Skeletal muscle cell (primary cell): ENCODE results near the gene NUDT22.

Experiments
- DNase-seq: peaks from one replicate; pipeline ENCODE4 v3.0.0-alpha.2; 2010; ENCODE audit warnings: low read depth
- H3K4me3 ChIP-seq: 2 replicates; pipeline ENCODE4 v1.5.1; 2011; ENCODE audit warnings: low read depth, mild to moderate bottlenecking, control low read depth, low read length, moderate library complexity

The NUDT22 gene

GRCh38 chr11:64250415-64251015, 24.4 kb downstream of the NUDT22 start:
- no peak for DNase-seq
- H3K4me3 ChIP-seq: peak overlapping the region; percentile 76

- H3K4me3 ChIP-seq: peak within 1 kb of the TSS; percentile 76
- no peak for DNase-seq
Observed at GRCh38 chr11:64251016-64251752, 25.1 kb downstream of the NUDT22 start, which contains the start of gene PLCB3. Gene PLCB3 (plus strand): TSS chr11:64251530. CDS start chr11:64251650, 120 bp downstream.

- H3K4me3 ChIP-seq: peak overlapping the region; percentile 76
- no peak for DNase-seq
Observed at GRCh38 chr11:64251753-64252002, 25.6 kb downstream of the NUDT22 start.

- DNase-seq: no peak
Observed at GRCh38 chr11:64252003-64252872, 26.2 kb downstream of the NUDT22 start.

GRCh38 chr11:64253043-64253442, 27.0 kb downstream of the NUDT22 start:
- peak overlapping the region; percentile 76 for H3K4me3 ChIP-seq
- DNase-seq: no peak

More at GRCh38 chr11:64252003-64252872, 26.2 kb downstream of the NUDT22 start:
- H3K4me3 ChIP-seq: peak overlapping the region; percentile 76

- H3K4me3 ChIP-seq: no peak overlapping the region
- no peak for DNase-seq
Observed at GRCh38 chr11:64253481-64253880, 27.4 kb downstream of the NUDT22 start.

DNA sequence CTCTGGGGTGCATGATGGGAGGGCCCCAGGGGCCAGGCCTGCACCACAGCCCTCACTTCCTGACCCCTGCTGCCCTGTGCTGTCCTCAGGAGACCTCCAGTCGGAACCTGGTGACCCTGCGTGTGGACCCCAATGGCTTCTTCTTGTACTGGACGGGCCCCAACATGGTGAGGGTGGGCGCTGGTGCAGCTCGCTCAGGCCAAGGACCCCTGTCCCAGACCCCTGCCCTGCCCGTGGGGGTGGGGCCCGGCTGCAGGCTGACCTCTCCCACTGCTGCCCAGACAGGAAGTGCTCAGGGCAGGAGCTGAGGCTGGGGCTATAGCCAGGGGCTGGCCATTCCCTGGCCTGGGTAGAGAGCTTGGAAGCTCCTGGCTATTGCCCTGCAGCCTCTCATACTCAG, 28.3 kb downstream of the NUDT22 start:
- DNase-seq: no peak
- H3K4me3 ChIP-seq: no peak overlapping the region

- no peak for DNase-seq
- H3K4me3 ChIP-seq: no peak overlapping the region
Observed at GRCh38 chr11:64255135-64256128, 29.4 kb downstream of the NUDT22 start.

- no peak for DNase-seq
- no peak overlapping the region for H3K4me3 ChIP-seq
Observed at GRCh38 chr11:64256300-64256699, 30.2 kb downstream of the NUDT22 start.

DNA sequence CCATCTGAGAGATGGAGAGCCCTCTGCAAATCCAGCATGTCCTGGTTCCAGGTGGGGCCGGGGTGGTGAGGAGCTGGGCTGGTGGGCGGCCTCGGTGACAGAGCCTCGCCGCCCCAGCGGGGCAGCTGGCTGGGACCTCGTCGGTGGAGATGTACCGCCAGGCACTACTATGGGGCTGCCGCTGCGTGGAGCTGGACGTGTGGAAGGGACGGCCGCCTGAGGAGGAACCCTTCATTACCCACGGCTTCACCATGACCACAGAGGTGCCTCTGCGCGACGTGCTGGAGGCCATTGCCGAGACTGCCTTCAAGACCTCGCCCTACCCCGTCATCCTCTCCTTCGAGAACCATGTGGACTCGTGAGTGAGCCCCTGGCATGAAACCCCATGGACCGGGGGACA, 32.3 kb downstream of the NUDT22 start:
- DNase-seq: no peak
- no peak overlapping the region for H3K4me3 ChIP-seq

- DNase-seq: no peak
Observed at GRCh38 chr11:64258946-64259532, 33.0 kb downstream of the NUDT22 start.

DNA sequence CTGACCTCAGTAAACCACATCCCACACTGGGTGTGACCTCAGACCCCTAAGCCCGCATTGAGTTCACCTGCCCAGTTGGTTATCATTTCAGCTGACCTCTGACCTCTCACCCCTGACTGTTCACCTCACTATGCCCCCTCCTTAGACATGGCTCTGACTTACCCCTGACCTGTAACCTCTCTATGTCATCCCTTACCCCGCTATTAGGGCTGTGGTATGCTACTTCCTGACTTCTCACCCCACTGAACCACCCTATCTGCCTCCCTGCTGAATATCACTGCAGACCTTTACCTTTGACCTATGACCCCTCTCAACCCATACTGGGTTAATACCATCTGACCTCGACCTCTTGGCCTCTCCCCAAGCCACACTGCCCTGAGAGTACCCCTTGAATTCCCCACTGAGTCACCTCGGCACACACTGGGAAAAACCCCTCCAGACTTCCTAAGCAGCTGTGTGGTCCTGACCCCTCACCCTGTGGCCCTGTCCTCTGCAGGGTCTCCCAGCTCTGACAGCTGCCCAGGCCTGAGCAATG, 33.5 kb downstream of the NUDT22 start:
- no peak overlapping the region for H3K4me3 ChIP-seq
- DNase-seq: no peak

More at GRCh38 chr11:64258946-64259532, 33.0 kb downstream of the NUDT22 start:
- no peak overlapping the region for H3K4me3 ChIP-seq

DNA sequence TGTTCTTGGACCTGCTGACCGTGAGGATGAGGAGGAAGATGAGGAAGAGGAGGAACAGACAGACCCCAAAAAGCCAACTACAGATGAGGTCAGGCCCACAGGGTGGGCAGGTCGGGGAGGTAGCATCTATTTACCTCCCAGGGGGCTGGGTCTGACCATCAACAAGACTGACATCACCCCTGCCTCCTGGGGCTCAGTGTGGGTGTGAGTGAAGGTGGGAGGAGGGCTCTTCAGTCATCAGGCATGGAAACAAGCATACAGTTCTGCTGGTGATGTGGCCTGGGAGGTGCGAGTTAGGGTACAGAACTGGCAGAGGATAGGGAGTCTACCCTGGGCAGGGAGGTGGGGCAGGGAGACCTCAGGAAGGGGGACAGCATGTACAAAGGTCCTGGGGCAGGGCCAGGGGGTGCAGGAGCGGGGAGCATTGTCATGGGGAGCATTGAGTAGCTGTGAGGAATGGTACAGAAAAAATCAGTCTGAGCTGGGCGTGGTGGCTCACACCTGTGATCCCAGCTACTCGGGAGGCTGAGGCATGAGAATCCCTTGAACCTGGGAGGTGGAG, 34.2 kb downstream of the NUDT22 start:
- no peak for DNase-seq
- H3K4me3 ChIP-seq: no peak overlapping the region

GRCh38 chr11:64261556-64262080, 35.5 kb downstream of the NUDT22 start:
- DNase-seq: no peak

GRCh38 chr11:64262271-64263002, 36.4 kb downstream of the NUDT22 start:
- H3K4me3 ChIP-seq: no peak overlapping the region
- DNase-seq: no peak

More at GRCh38 chr11:64261556-64262080, 35.5 kb downstream of the NUDT22 start:
- no peak overlapping the region for H3K4me3 ChIP-seq

DNA sequence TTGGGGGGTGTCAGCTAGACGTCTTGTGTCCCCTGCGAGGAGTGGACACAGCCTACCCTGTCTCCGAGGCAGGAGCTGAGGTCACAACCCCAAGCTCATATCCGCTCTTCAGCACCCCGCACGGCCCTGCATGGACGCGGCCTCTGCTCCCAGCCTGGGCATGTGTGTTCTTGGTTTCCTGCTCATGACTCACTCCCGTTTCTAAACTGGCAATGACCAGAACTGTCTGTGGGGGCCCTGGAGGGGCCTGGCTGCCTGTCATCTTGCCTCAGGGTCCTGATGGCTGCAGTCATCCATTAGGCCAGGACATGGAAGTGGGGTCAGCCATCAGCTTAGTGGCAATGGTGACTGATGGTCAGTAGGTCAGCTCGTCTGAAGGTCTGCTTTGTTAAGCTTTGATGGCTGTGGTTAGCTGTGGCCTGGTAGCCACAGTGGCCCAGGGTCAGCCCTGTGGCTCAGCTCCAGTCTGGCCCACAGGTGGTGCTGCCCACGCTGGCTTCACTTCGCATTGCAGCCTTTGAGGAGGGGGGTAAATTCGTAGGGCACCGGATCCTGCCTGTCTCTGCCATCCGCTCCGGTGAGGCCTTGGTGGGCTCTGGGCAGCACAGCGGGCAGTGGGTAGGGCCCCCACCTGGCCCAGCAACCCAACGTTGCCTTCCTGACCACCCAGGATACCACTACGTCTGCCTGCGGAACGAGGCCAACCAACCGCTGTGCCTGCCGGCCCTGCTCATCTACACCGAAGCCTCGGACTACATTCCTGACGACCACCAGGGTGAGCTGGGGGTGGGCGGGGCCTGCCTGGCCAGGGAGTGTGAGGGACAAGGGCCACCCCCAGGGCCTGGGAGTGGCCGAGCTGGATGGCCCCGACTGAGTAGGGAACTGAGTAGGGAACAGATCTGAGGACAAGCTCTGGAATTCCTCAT, 37.2 kb downstream of the NUDT22 start:
- DNase-seq: no peak
- no peak overlapping the region for H3K4me3 ChIP-seq
